Left renal cortex interstitium (tissue), 4 donors: ENCODE results near the gene AP4M1. TPM values are rescaled to one million over a fixed set of nuclear protein-coding genes. Genes with fewer than 3 reads are reported as not detected.
A peak's percentile ranks its signal among the peaks of the same experiment; 100 is the strongest.

Experiments
- DNase-seq, 4 donors: peaks; one replicate each; pipeline ENCODE4 v3.0.0-alpha.2; 2013; ENCODE audit warnings: low read depth in 4 of 4, low spot score in 2 of 4, missing footprints in 1 of 4
- polyA plus RNA-seq, 4 donors: library from polyadenylated mRNA; unstranded; fragments of 120-200 nt; gene quantifications; one replicate each; pipeline ENCODE4 v1.2.1, GENCODE V29; 2013; ENCODE audit not compliant: insufficient read length in 4 of 4

AP4M1 gene
- polyA plus RNA-seq, 4 donors, result 28.0 to 38.0 (median 36.7) TPM

GRCh38 chr7:100082978-100083377, 18.5 kb upstream of the AP4M1 start:
- DNase-seq, result no peak

GRCh38 chr7:100085515-100085914, 15.9 kb upstream of the AP4M1 start:
- no peak for DNase-seq

- DNase-seq, result no peak
Observed at GRCh38 chr7:100087055-100087750, 14.2 kb upstream of the AP4M1 start.

GRCh38 chr7:100088095-100088620, 13.3 kb upstream of the AP4M1 start:
- DNase-seq, result no peak

- peak in 2 of 4 donors; percentile 54 to 76 for DNase-seq
Observed at GRCh38 chr7:100088621-100089457, 12.6 kb upstream of the AP4M1 start, which contains the start of gene COPS6. TSS of gene COPS6 (plus strand) at chr7:100088969. CDS start at chr7:100088991, 22 bp downstream.

- DNase-seq, result no peak
Observed at GRCh38 chr7:100089458-100090196, 11.8 kb upstream of the AP4M1 start.

GRCh38 chr7:100090527-100091410, 10.7 kb upstream of the AP4M1 start:
- no peak for DNase-seq

- DNase-seq, result no peak
Observed at GRCh38 chr7:100091411-100092181, 9.8 kb upstream of the AP4M1 start.

GRCh38 chr7:100093054-100093453, 8.4 kb upstream of the AP4M1 start:
- DNase-seq, result no peak

- no peak for DNase-seq
Observed at GRCh38 chr7:100093498-100093897, 7.9 kb upstream of the AP4M1 start.

- no peak for DNase-seq
Observed at GRCh38 chr7:100093925-100094486, 7.4 kb upstream of the AP4M1 start.

- no peak for DNase-seq
Observed at GRCh38 chr7:100095289-100095688, 6.2 kb upstream of the AP4M1 start.

GRCh38 chr7:100095704-100096103, 5.7 kb upstream of the AP4M1 start:
- DNase-seq, result no peak

- DNase-seq, result no peak
Observed at GRCh38 chr7:100098913-100099312, 2.5 kb upstream of the AP4M1 start.

GRCh38 chr7:100099452-100099851, 2.0 kb upstream of the AP4M1 start:
- DNase-seq, result no peak

- DNase-seq, result peak; percentile 79 to 93 (median 92)
Observed at GRCh38 chr7:100100420-100101015, 925 bp upstream of the AP4M1 start.

- DNase-seq, result no peak
Observed at GRCh38 chr7:100102950-100103840, 1.8 kb downstream of the AP4M1 start.
